GM18502 (cell line): Measurements from ENCODE around the gene TLCD4.
A peak's percentile ranks its signal among the peaks of the same experiment; 100 is the strongest.

Experiments used
- ATAC-seq: cut with Tn5 transposase; IDR thresholded peaks from one replicate; pipeline ENCODE4 v1.9.1; 2021; ENCODE audit warnings: mild to moderate bottlenecking; ENCODE audit not compliant: unreplicated experiment, poor library complexity

The TLCD4 gene

GRCh38 chr1:95093296-95093695, 23.9 kb upstream of the TLCD4 start:
- no peak for ATAC-seq

- no peak for ATAC-seq
These were observed 22.2 kb upstream of the TLCD4 start for GRCh38 chr1:95094923-95095322.

GRCh38 chr1:95095833-95096217, 21.3 kb upstream of the TLCD4 start:
- peak; percentile 95 for ATAC-seq

- no peak for ATAC-seq
These were observed 20.8 kb upstream of the TLCD4 start for GRCh38 chr1:95096218-95096841.

GRCh38 chr1:95097426-95097825, 19.7 kb upstream of the TLCD4 start:
- ATAC-seq: no peak

- no peak for ATAC-seq
These were observed 19.0 kb upstream of the TLCD4 start for GRCh38 chr1:95098196-95098595.

- ATAC-seq: no peak
These were observed 8.4 kb upstream of the TLCD4 start for GRCh38 chr1:95108792-95109191.

GRCh38 chr1:95111014-95111413, 6.1 kb upstream of the TLCD4 start:
- ATAC-seq: no peak

- ATAC-seq: no peak
These were observed 3.5 kb upstream of the TLCD4 start for GRCh38 chr1:95113684-95114083.

- ATAC-seq: no peak
These were observed 1.4 kb upstream of the TLCD4 start for GRCh38 chr1:95115708-95116137.

GRCh38 chr1:95116580-95117206, 462 bp upstream of the TLCD4 start:
- ATAC-seq: peak; percentile 69

- ATAC-seq: no peak
These were observed 928 bp downstream of the TLCD4 start for GRCh38 chr1:95118067-95118499.

GRCh38 chr1:95118710-95119109, 1.6 kb downstream of the TLCD4 start:
- ATAC-seq: no peak

GRCh38 chr1:95119273-95119672, 2.1 kb downstream of the TLCD4 start:
- ATAC-seq: no peak

GRCh38 chr1:95122151-95122697, 5.1 kb downstream of the TLCD4 start:
- ATAC-seq: no peak

- no peak for ATAC-seq
These were observed 7.2 kb downstream of the TLCD4 start for GRCh38 chr1:95124342-95124741.

- ATAC-seq: no peak
These were observed 9.2 kb downstream of the TLCD4 start for GRCh38 chr1:95126366-95126765.

- ATAC-seq: no peak
These were observed 9.7 kb downstream of the TLCD4 start for GRCh38 chr1:95126846-95127245.

- ATAC-seq: no peak
These were observed 10.2 kb downstream of the TLCD4 start for GRCh38 chr1:95127380-95127779.

GRCh38 chr1:95132762-95133161, 15.6 kb downstream of the TLCD4 start:
- no peak for ATAC-seq

- ATAC-seq: no peak
These were observed 16.5 kb downstream of the TLCD4 start for GRCh38 chr1:95133687-95134086.

GRCh38 chr1:95138223-95138622, 21.1 kb downstream of the TLCD4 start:
- ATAC-seq: no peak
